AG08396 (cell line): ENCODE data around the gene PATJ.
"Not testable (repeated sequence)": the region's sequence is repeated elsewhere in the genome, so short reads cannot be mapped to it uniquely, and the experiment has no call there.

ENCODE experiments used
- DNase-seq: peaks from one replicate; pipeline ENCODE4 v3.0.0; 2012; ENCODE audit warnings: low spot score, mixed read lengths

PATJ gene, protein sequence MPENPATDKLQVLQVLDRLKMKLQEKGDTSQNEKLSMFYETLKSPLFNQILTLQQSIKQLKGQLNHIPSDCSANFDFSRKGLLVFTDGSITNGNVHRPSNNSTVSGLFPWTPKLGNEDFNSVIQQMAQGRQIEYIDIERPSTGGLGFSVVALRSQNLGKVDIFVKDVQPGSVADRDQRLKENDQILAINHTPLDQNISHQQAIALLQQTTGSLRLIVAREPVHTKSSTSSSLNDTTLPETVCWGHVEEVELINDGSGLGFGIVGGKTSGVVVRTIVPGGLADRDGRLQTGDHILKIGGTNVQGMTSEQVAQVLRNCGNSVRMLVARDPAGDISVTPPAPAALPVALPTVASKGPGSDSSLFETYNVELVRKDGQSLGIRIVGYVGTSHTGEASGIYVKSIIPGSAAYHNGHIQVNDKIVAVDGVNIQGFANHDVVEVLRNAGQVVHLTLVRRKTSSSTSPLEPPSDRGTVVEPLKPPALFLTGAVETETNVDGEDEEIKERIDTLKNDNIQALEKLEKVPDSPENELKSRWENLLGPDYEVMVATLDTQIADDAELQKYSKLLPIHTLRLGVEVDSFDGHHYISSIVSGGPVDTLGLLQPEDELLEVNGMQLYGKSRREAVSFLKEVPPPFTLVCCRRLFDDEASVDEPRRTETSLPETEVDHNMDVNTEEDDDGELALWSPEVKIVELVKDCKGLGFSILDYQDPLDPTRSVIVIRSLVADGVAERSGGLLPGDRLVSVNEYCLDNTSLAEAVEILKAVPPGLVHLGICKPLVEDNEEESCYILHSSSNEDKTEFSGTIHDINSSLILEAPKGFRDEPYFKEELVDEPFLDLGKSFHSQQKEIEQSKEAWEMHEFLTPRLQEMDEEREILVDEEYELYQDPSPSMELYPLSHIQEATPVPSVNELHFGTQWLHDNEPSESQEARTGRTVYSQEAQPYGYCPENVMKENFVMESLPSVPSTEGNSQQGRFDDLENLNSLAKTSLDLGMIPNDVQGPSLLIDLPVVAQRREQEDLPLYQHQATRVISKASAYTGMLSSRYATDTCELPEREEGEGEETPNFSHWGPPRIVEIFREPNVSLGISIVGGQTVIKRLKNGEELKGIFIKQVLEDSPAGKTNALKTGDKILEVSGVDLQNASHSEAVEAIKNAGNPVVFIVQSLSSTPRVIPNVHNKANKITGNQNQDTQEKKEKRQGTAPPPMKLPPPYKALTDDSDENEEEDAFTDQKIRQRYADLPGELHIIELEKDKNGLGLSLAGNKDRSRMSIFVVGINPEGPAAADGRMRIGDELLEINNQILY (N-terminal part only)

DNA sequence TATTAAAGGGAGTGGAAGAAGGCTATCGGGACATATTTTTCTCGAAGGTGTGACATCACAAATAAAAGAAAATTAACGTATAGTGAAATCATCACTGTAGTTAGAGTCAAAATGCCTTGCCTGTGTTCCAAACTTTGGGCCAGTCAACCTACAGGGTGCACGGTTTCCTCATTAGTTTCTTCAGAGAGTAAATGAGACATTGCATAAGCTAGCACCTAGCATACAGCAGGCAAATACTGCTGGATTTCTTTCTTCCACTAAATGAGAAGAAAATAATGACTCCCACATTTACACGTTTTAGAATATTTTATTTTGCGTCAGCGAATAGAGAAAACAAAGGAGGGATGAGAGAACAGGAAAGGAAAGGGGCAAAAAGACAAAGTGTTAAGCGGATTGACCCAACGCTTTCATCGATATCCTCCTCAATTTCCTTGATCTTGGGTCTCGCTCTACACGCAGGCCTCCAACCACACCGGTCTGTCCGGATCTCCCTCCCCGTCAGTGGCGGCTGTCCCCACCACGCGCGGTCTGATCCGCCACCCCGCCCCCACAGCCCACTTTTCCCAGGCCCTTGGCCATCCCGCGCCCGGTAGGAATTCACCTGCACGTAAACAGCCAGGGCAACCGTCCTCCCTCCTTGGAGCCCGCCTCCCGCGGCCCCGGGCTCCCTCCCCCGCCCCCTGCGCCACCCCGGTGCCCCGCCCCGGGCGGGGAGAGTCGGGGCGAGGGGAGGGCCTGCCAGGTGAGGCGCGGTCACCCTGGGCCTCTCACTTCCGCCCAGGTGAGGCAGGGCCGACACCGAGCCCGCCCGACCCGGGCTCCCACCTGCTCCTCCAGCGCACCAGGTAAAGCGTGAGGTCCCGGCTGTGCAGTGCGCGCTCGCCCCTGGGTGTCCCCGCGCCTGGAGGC lies at the start of gene PATJ:
PATJ (plus strand) TSS at position 770 of the 909 bp plus-strand sequence. CDS start 20,413 bp downstream, outside the sequence.
- peak; percentile 67 for DNase-seq

DNA sequence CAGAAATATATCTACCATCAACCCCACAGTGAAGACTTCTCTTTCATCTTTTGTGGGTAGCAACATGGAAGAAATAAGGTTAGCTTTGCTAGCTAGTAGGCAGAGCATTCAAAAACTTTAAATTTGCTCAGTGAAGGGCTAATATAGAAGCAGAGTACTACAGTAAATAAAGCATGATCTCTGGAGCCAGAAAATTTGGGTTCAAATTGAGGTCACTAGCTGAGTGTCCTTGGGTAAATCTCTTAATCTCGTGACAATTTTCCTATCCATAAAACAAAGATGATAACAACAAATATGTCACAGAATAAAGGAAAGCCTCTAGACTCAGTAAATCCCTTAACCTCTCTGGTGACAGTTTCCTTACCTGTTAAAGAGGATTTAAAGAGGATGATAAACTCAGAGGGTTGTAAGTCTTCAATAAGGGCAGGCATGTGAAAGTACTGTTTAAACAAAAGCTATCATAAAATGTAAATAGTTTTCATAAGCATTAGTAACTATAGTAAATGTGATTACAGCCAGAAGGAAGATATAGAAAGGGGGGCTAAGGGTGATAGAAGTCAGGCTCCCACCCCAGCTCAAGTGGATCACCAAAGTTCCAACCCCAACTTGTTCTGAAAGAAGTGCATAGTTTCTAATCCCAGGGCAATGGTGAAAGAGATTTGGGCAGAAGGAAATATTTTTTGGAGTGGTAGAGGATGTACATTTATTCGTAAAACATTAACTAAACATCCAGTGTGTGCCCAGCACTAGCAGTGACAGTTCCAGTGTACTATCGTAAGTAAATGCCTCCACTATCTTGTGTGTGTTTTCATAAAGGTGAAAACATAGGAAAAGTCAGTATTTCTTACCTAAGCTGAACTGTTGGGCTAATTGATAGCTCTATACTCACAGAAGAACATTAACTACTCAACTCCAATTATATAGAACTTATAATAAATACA lies 42.1 kb upstream of the PATJ start:
- no peak for DNase-seq

DNA sequence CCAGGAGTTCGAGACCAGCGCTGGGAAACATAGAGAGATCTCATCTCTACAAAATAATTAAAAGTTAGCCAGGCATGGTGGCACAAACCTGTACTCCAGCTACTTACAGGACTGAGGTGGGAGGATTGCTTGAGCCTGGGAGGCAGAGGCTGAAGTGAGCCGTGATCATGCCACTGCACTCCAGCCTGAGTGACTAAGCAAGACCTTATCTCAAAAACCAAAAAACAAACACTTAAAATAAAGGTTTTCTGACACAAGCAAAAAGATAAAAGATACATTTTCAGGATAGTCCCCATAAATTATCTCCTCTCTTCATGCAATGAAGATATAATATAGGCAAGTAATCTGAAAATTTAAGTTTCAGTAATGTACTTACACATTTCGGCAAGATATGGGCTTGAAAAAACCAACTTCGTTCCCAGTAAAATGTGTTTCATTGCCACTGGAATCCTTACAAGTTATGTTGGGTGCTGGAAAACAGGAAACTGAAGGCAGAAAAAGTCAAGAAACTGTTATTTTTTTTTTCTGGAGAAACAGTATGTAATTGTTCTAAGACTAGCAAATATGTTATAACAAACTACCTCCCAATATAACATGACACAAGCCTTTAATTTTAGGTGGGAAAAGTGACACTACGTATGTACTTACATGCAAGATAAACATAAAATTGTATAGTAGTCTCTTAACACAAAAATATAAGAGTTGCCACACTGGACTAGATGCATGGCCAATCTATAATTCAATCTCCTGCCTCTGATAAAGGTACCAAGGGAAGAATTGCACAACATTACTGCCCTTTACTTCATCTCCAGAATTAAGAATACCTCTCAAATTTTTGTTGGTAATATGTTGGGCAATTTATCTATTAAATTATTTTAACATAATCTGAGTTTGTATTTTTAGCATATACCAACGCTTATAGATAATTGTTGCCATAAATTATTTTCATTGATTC lies 33.0 kb upstream of the PATJ start:
- no peak for DNase-seq

DNA sequence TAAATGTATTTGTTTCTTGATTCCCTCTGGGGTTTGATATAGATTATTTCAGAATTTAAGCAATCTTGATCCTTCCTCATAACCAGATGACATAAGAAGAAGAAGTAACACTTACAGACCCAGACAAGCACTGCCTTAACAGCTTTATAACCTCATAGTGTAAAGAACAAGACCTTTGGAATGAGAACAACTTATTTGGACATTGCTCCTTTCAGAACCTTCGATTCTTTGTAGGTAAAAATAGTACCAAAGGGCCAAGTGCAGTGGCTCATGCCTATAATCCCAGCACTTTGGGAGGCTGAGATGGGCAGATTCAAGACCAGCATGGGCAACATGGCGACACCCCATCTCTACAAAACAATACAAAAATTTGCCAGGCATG lies 32.4 kb upstream of the PATJ start:
- no peak for DNase-seq

DNA sequence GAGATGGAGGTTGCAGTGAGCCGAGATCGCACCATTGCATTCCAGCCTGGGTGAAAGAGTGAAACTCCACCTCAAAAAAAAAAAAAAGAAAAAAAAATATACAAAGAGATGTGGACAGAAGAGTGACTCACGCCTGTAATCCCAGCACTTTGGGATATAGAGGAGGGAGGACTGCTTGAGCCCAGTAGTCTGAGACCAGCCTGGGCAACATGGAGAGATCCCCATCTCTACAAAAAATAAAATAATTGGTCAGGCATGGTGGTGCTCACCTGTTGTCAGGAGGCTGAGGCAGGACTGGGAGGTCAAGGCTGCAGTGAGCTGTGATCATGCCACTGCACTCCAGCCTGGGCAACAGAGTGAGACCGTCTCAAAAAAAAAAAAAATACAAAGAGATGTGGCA lies 31.0 kb upstream of the PATJ start:
- DNase-seq: not testable (repeated sequence)

DNA sequence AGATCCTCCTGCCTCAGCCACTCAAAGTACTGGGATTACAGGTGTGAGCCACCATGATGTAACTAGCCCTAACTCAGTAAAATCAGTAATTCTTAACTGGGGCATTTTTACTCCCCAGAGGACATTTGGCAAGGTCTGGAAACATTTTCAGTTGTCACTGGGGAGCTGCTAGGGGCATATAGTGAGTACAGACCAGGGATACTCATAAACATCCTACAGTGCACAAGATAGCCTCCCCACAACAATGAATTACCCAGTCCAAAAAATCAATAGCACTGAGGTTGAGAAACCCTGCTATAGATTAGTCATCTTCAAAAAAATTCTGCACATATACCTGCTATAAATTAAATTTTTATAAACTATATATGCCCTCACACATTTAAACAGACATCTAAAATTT lies 30.3 kb upstream of the PATJ start:
- DNase-seq: no peak

DNA sequence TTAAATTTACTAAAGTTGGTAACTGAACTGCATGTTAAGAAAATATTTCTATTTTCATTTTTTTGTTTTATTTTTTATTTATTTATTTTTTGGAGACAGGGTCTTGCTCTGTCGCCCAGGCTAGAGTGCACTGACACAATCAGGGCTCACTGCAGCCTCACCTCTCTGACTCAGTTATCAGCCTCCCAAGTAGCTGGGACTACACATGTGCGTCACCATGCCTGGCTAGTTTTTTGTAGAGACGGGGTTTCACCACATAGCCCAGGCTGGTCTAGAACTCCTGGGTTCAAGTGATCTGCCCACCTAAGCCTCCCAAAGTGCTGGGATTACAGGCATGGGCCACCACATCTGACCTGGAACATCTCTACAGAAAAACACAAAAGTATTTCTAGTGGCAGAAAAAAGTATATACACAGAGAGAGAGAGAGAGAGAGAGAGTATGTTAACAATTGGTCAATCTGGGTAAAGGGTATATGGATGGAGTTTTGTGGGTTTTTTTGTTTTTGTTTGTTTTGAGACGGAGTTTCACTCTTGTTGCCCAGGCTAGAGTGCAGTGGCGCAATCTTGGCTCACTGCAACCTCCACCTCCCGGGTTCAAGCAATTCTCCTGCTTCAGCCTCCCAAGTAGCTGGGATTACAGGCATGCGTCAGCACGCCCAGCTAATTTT lies 23.1 kb upstream of the PATJ start:
- not testable (repeated sequence) for DNase-seq

DNA sequence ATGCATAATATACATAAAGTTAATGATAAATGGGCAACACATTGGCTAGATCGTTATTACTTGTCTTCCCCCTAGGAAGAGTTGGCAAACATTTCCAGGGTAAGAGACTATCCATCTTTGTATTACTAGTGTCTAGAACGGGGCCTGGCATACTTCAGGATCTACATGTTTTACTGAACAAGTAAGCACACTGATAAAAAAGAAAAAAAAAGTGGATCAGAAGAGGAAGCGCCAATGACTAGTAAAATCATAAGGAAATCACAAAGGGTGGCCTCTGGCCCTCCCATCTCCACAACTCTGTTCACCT lies 17.8 kb upstream of the PATJ start:
- no peak for DNase-seq

DNA sequence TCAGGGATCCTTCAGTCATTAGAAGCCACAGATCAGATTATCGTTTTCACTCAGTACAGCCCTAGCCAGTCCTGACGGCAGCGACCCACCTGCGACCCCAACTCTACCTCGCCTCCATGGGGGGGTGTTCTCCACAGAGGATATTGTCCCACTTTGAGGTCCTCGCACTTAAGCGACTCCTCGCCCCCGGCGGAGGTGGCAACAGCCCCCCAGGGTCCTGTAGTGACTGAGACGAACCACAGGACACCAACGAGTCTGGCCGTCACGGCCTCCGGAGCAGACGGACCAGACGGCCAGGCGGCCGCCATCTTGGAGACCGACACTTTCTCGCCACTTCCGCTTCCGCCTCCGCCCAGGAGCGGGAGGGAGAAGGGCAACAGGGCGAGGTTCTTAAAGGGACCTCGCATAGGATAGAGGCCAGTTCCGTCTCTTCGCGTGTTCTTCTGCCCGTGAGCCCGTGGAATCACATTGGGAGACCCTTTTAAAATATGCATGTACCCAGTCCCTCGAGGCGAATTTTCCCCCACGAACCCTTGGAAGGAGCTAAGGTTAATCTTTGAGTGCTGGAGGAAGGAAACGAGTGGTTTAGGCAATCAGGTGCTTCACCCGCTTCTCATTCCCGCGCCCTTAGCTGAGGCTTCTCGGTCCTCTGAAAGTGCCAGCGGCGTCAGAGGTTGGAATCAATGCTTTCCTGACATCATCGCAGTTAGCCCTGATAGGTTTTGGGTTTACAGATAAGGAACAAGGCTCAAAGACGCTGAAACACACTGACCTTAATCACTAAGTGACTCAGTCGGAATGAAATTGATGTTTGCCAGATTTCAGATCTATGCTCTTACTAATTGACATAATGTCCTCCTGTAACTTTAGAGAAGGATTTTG lies 17.2 kb upstream of the PATJ start, which contains the start of gene TM2D1:
TM2D1 (minus strand) TSS at position 329 of the 882 bp plus-strand sequence; CDS start at position 308, 21 bp downstream.
- DNase-seq: peak; percentile 92

DNA sequence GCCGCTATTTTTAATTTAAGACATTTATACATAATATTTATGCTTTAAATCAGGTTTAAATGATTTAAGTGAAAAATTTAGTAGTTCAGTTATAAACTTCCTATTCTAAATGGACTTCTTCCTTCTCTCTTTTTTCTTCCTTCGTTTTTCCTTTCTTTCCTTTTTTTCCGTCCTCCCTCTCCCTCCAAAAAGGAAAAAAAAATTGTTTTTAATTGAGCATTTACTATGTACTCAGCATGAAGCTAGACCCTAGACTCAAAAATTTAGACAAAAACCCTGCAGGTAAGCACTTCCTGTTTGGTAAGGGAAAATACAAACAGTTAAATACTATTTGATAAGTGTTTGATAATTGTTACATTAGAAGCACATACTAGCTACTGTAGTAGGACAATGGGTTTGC lies 14.7 kb upstream of the PATJ start:
- DNase-seq: no peak

DNA sequence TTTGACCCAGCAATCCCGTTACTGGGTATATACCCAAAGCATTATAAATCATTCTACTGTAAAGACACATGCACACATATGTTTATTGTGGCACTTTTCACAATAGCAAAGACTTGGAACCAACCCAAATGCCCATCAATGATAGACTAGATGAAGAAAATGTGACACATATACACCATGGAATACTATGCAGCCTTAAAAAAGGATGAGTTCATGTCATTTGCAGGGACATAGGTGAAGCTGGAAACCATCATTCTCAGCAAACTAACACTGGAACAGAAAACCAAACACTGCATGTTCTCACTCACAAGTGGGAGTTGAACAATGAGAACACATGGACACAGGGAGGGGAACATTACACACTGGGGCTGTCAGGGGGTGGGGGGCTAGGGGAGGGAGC lies 11.6 kb upstream of the PATJ start:
- DNase-seq: not testable (repeated sequence)

DNA sequence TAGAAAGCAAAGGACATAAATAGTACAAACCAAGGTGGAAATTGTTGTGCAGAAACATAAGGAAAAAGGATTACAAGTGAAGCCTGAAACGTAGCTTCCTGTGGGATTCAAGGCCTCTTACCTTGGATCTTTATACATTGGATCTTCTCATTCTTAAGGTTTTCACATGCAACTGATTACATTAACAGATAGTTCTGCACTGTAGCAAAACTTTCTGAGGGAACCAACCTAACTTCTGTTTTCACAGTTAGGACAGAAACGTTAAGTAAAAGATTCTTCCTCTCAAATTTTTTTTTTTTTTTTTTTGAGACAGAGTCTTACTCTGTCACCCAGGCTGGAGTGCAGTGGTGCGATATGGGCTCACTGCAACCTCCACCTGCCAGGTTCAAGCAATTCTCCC lies 9.6 kb upstream of the PATJ start:
- DNase-seq: no peak

DNA sequence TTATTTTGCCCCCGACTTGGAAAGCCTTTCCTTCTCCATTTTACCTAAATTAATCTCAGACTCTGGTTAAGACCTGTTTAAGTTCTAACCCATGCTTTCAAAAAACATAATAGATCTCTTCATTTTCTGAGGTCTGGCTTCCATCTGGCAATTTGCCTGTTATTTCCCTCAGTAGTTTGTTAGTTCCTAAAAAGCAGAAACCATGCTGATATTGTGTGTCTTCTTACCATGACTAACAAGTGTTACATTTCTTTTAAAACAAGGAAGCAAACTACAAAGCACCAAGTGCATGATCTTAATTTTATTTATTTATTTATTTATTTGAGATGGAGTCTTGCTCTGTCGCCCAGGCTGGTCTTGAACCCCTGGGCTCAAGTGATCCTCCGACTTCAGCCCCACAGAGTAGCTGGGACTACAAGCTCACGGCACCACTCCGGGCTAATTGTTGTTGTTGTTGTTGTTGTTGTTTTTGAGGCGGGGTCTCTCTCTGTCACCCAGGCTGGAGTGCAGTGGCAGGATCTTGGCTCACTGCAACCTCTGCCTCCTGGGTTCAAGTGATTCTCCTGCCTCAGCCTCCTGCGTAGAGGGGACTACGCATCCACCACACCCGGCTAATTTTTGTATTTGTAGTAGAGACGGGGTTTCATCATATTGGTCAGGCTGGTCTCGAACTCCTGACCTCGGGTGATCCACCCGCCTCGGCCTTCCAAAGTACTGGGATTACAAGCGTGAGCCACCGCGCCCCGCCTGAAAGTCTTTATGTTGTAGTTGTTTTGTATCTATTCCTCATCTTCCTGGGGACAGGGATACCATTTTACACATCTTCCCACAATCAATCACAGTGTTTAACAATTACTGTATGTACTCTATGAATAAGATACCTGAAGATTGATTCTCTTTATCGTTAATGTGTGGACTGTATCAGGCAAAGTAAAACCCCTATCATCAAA lies 1.3 kb upstream of the PATJ start:
- DNase-seq: no peak

DNA sequence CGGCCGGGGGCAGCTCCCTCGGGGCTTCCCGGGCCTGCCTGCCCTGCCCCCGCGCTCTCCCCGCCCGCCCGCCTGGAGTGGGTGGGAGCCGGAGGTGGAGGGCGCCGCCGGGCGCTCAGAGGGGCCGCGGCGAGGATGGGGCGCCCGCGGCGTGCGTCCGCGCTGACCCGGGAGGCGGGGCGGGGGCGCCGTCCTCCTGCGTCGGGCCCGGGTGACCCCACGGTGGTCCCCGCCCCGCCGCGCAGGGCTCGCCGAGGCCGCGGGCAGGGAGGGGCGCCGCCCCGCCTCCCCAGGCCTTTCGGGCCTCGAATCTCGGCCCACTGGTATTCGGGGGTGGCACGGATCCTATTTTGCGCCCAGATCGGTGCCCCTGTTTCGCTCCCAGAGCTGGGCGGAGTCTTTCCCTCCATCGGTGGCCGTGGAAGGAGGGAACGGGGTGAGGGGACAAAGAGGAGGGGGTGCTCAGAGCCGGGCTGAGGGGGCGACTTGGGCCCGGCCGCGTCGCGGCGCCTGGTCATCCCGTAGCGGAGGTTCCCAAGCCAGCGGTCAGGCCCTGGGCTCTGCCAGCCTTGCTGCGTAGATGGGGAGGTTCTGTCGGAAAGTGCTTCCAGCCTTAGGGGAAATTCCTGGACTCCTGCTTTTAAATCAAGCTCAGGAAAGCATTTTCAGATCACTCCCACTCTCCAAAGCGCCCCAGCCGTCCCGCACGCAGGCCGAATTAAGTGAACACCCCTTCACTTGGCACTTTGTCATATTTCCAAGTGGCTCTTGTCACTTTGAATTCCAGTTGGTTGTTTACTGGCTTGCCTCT lies 545 bp downstream of the PATJ start:
- peak; percentile 80 for DNase-seq

DNA sequence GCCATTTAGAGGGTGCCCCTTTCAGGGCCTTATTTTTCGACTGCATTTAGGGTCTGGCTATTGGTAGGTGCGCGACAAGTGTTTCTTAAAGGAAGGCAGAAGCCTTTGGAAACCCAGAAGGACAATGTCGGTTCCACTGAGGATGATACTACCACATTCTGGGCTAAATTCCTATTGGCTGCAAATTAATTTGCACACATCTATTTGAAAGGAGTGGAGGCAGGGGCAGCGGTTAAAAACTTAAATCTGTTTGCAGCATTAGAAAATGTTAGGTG lies 1.1 kb downstream of the PATJ start:
- no peak for DNase-seq
